GM12891 (cell line): Measurements from ENCODE around the gene ZSWIM2.

Experiments used
- POLR2A ChIP-seq: IDR thresholded peaks from 2 replicates; pipeline ENCODE4 v1.6.1; 2011; ENCODE audit warnings: low read depth, low read length, control low read depth
- POLR2AphosphoS5 ChIP-seq: IDR thresholded peaks from 2 replicates; pipeline ENCODE4 v1.6.1; 2011; ENCODE audit warnings: low read depth, low read length, control low read depth
- POU2F2 ChIP-seq: IDR thresholded peaks from 2 replicates; pipeline ENCODE4 v1.6.1; 2011; ENCODE audit warnings: low read depth, mild to moderate bottlenecking, control low read depth, low read length, moderate library complexity
- SPI1 ChIP-seq: IDR thresholded peaks from 2 replicates; pipeline ENCODE4 v1.6.1; 2011; ENCODE audit warnings: low read depth, low read length, control low read depth

DNA sequence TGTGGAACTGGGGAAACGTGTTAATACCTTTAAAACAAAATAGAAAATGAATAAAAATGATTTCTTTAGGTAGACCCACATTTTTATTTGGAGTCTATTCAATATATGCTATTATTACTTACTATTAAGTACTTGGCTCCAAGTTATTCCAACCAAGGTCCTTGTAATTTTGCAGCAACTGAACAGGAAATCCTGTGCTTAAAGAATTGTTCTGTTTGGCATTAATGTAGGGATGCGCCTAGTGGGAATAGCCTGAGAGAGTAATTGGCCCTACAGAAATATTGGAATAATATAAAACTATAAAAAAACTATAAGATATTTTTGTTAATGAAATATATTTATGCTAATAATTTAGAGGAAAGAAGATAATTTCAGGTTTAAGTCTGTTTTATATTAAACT, 22.9 kb upstream of the ZSWIM2 start:
- no peak for TF ChIP-seq POLR2AphosphoS5
- no peak for TF ChIP-seq POU2F2
- no peak for TF ChIP-seq SPI1
- TF ChIP-seq POLR2A = no peak
